Hematopoietic multipotent progenitor cell (in vitro differentiated cells): ENCODE measurements around the gene TMEM247. TPM values are rescaled to one million over a fixed set of nuclear protein-coding genes. Genes with fewer than 3 reads are reported as not detected.

Source experiments
- DNase-seq, 3 donors: peaks; one replicate each; pipeline ENCODE4 v3.0.0-alpha.2; 2011 to 2015; ENCODE audit warnings: low read depth in 2 of 3, low spot score in 2 of 3
- total RNA-seq: library from RNA; depleted of rRNA; stranded (reverse); fragments of >200 nt; gene quantifications from one replicate; pipeline ENCODE4 v1.2.3, GENCODE V29; 2012

Gene TMEM247
- total RNA-seq, 1 donor = not detected

- no peak for DNase-seq
Measured at GRCh38 chr2:46487667-46488335, 8.4 kb downstream of the TMEM247 start.

GRCh38 chr2:46488389-46488788 lies 9.0 kb downstream of the TMEM247 start:
- no peak for DNase-seq

- DNase-seq = peak in 2 of 3 donors; percentile 14 to 30
Measured at GRCh38 chr2:46489423-46490174, 10.2 kb downstream of the TMEM247 start.

GRCh38 chr2:46490521-46491141 lies 11.3 kb downstream of the TMEM247 start:
- peak in 2 of 3 donors; percentile 65 to 88 for DNase-seq

GRCh38 chr2:46492301-46492700 lies 12.9 kb downstream of the TMEM247 start:
- DNase-seq = no peak

- DNase-seq = no peak
Measured at GRCh38 chr2:46493241-46493970, 14.0 kb downstream of the TMEM247 start.

- no peak for DNase-seq
Measured at GRCh38 chr2:46493971-46494250, 14.5 kb downstream of the TMEM247 start.

GRCh38 chr2:46494596-46494995 lies 15.2 kb downstream of the TMEM247 start:
- no peak for DNase-seq

GRCh38 chr2:46495231-46496030 lies 16.1 kb downstream of the TMEM247 start:
- DNase-seq = no peak

GRCh38 chr2:46497766-46498165 lies 18.4 kb downstream of the TMEM247 start:
- no peak for DNase-seq

GRCh38 chr2:46498681-46499080 lies 19.3 kb downstream of the TMEM247 start:
- no peak for DNase-seq

- DNase-seq = no peak
Measured at GRCh38 chr2:46499392-46499785, 20.0 kb downstream of the TMEM247 start.

- no peak for DNase-seq
Measured at GRCh38 chr2:46500801-46501200, 21.4 kb downstream of the TMEM247 start.

- no peak for DNase-seq
Measured at GRCh38 chr2:46502291-46502885, 23.0 kb downstream of the TMEM247 start.

- no peak for DNase-seq
Measured at GRCh38 chr2:46503686-46504085, 24.3 kb downstream of the TMEM247 start.

- no peak for DNase-seq
Measured at GRCh38 chr2:46504221-46504620, 24.9 kb downstream of the TMEM247 start.

- DNase-seq = no peak
Measured at GRCh38 chr2:46504685-46505471, 25.5 kb downstream of the TMEM247 start.

- DNase-seq = no peak
Measured at GRCh38 chr2:46505472-46505783, 26.1 kb downstream of the TMEM247 start.

- no peak for DNase-seq
Measured at GRCh38 chr2:46506131-46506706, 26.9 kb downstream of the TMEM247 start.
